Neuronal stem cell (in vitro differentiated cells): ENCODE measurements around the gene VASP.

ENCODE experiments used
- DNase-seq: peaks from one replicate; pipeline ENCODE4 v3.0.0-alpha.2; 2013; ENCODE audit warnings: low spot score
- H2AFZ ChIP-seq: one replicate; pipeline ENCODE4 v1.6.1; 2013; ENCODE audit warnings: mild to moderate bottlenecking, low read length, inconsistent platforms
- H2AK5ac ChIP-seq: 2 replicates; pipeline ENCODE4 v1.6.1; 2013; ENCODE audit warnings: low read depth, mild to moderate bottlenecking, inconsistent platforms, low read length, moderate library complexity, mixed read lengths
- H2BK120ac ChIP-seq: 2 replicates; pipeline ENCODE4 v1.6.1; 2013; ENCODE audit warnings: low read depth, mild to moderate bottlenecking, inconsistent platforms, low read length, moderate library complexity, mixed read lengths
- H2BK12ac ChIP-seq: one replicate; pipeline ENCODE4 v1.6.1; 2013; ENCODE audit warnings: low read length, inconsistent platforms
- H2BK15ac ChIP-seq: 2 replicates; pipeline ENCODE4 v1.6.1; 2013; ENCODE audit warnings: mild to moderate bottlenecking, low read length, inconsistent platforms, mixed read lengths
- H2BK5ac ChIP-seq: one replicate; pipeline ENCODE4 v1.6.1; 2013; ENCODE audit warnings: inconsistent platforms, mild to moderate bottlenecking, low read length, moderate library complexity
- H3K14ac ChIP-seq: one replicate; pipeline ENCODE4 v1.6.1; 2013; ENCODE audit warnings: low read length, inconsistent platforms
- H3K18ac ChIP-seq: 2 replicates; pipeline ENCODE4 v1.6.1; 2013; ENCODE audit warnings: low read length, inconsistent platforms
- H3K23ac ChIP-seq: 2 replicates; pipeline ENCODE4 v1.6.1; 2013; ENCODE audit warnings: low read depth, mild to moderate bottlenecking, mixed read lengths, low read length, inconsistent platforms; ENCODE audit not compliant: poor library complexity
- H3K27ac ChIP-seq: replicated peaks from 3 replicates; pipeline ENCODE4 v1.5.1; 2013; ENCODE audit warnings: low read length, inconsistent platforms
- H3K27me3 ChIP-seq, 3 experiments: 2 replicates each; pipeline ENCODE4 v1.6.1; 2013; ENCODE audit warnings: low read length in 3 of 3, mild to moderate bottlenecking in 2 of 3, inconsistent platforms in 1 of 3, low read depth in 1 of 3, mixed read lengths in 1 of 3, moderate library complexity in 1 of 3; ENCODE audit not compliant: control insufficient read depth in 3 of 3, insufficient read depth in 3 of 3
- H3K36me3 ChIP-seq, 2 donors: replicated peaks in 1 of 2; 2 replicates each; pipeline ENCODE4 v1.6.1; 2013; ENCODE audit warnings: low read length in 2 of 2; ENCODE audit not compliant: control insufficient read depth in 2 of 2, insufficient read depth in 2 of 2
- H3K4ac ChIP-seq: 2 replicates; pipeline ENCODE4 v1.6.1; 2013; ENCODE audit warnings: inconsistent platforms, mild to moderate bottlenecking, low read length, moderate library complexity
- H3K4me1 ChIP-seq, 2 donors: 1 replicate in 1 of 2; 2 replicates in 1 of 2; pipeline ENCODE4 v1.6.1; 2013; ENCODE audit warnings: low read length in 2 of 2, low read depth in 1 of 2; ENCODE audit not compliant: control insufficient read depth in 2 of 2, insufficient read depth in 1 of 2
- H3K4me2 ChIP-seq: one replicate; pipeline ENCODE4 v1.6.1; 2013; ENCODE audit warnings: mild to moderate bottlenecking, low read length, inconsistent platforms; ENCODE audit not compliant: insufficient read depth, poor library complexity, severe bottlenecking
- H3K4me3 ChIP-seq, 2 donors: 2 replicates each; pipeline ENCODE4 v1.5.1; 2013; ENCODE audit warnings: low read length in 2 of 2, mild to moderate bottlenecking in 2 of 2, inconsistent platforms in 1 of 2, moderate library complexity in 1 of 2
- H3K79me1 ChIP-seq: one replicate; pipeline ENCODE4 v1.6.1; 2013; ENCODE audit warnings: low read depth, mild to moderate bottlenecking, inconsistent platforms, low read length, moderate library complexity
- H3K9ac ChIP-seq: one replicate; pipeline ENCODE4 v1.6.1; 2013; ENCODE audit warnings: mild to moderate bottlenecking, low read depth, low read length, inconsistent platforms; ENCODE audit not compliant: poor library complexity
- H3K9me3 ChIP-seq, 2 donors: replicated peaks in 1 of 2; 2 replicates each; pipeline versions ENCODE3 to v1.6.1; 2013; ENCODE audit warnings: low read length in 2 of 2, mild to moderate bottlenecking in 2 of 2, inconsistent platforms in 1 of 2, low read depth in 1 of 2, mixed read lengths in 1 of 2, moderate library complexity in 1 of 2; ENCODE audit not compliant: control insufficient read depth in 2 of 2, insufficient read depth in 1 of 2
- H4K8ac ChIP-seq: one replicate; pipeline ENCODE4 v1.6.1; 2013; ENCODE audit warnings: low read depth, mild to moderate bottlenecking, inconsistent platforms, low read length, moderate library complexity
- H4K91ac ChIP-seq: one replicate; pipeline ENCODE4 v1.6.1; 2013; ENCODE audit warnings: low read length, low read depth, mild to moderate bottlenecking, inconsistent platforms; ENCODE audit not compliant: poor library complexity
- WGBS, 2 donors: extraction: QIAGEN DNeasy Blood & Tissue Kit; methylation state at CpG; one replicate each; pipeline ENCODE4 v1.1.7; 2013; ENCODE audit warnings: missing lambda C conversion rate in 2 of 2, mixed read lengths in 1 of 2; ENCODE audit not compliant: insufficient read length in 2 of 2, insufficient replicate concordance in 1 of 2; ENCODE audit errors: extremely low coverage in 2 of 2; 5-methylcytosine and 5-hydroxymethylcytosine counted together

Gene VASP

GRCh38 chr19:45531349-45531748, 24.1 kb downstream of the VASP start:
- H3K4me1 ChIP-seq = peaks cover 0 to 12% of the 10 kb centered on the region in 2 donors
- H3K9me3 ChIP-seq = peaks cover 5 to 15% of the 10 kb centered on the region in 2 donors
- H4K91ac ChIP-seq = no peak overlapping the region
- H3K36me3 ChIP-seq = peaks cover 0 to 12% of the 10 kb centered on the region in 2 donors
- no peak overlapping the region for H4K8ac ChIP-seq
- H2BK5ac ChIP-seq = no peak overlapping the region
- H3K23ac ChIP-seq = no peak overlapping the region
- no peak overlapping the region for H2BK12ac ChIP-seq
- no peak overlapping the region for H2AK5ac ChIP-seq
- no peak overlapping the region for H3K4me3 ChIP-seq
- H3K14ac ChIP-seq = no peak overlapping the region
- no peak overlapping the region for H2BK15ac ChIP-seq
- no peak for DNase-seq
- peaks cover 0 to 5% (median 0%) of the 10 kb centered on the region in 3 experiments for H3K27me3 ChIP-seq
- H3K9ac ChIP-seq = no peak overlapping the region
- WGBS, 2 donors = no CpG with 5 or more reads among the region's 1 CpG
- no peak overlapping the region for H3K4me2 ChIP-seq
- no peak overlapping the region for H3K4ac ChIP-seq
- no peak overlapping the region for H3K18ac ChIP-seq
- no peaks in the 10 kb centered on the region for H3K79me1 ChIP-seq
- H2BK120ac ChIP-seq = no peak overlapping the region
- H3K27ac ChIP-seq = no peak overlapping the region
- no peak overlapping the region for H2AFZ ChIP-seq

GRCh38 chr19:45539459-45539858, 32.2 kb downstream of the VASP start:
- Histone ChIP-seq H3K36me3 (no peaks in the 10 kb centered on the region), H3K4me1 (no peaks in the 10 kb centered on the region), H3K9ac (no peak overlapping the region), H3K9me3 (no peaks in the 10 kb centered on the region), H3K79me1 (no peaks in the 10 kb centered on the region), H2BK120ac (no peak overlapping the region), H3K27ac (no peak overlapping the region), H3K4ac (no peak overlapping the region), H2BK12ac (no peak overlapping the region), H2AFZ (no peak overlapping the region), H3K4me2 (no peak overlapping the region), H2BK15ac (no peak overlapping the region), H2AK5ac (no peak overlapping the region), H3K18ac (no peak overlapping the region), H4K8ac (no peak overlapping the region), H3K27me3 (no peaks in the 10 kb centered on the region), H3K4me3 (no peak overlapping the region), H4K91ac (no peak overlapping the region), H2BK5ac (no peak overlapping the region), H3K14ac (no peak overlapping the region), H3K23ac (no peak overlapping the region)
- no peak for DNase-seq
- WGBS, 2 donors = no CpG with 5 or more reads among the region's 9 CpGs

- H3K4me3 ChIP-seq = no peak overlapping the region
- peak overlapping the region; percentile 4 for H2BK15ac ChIP-seq
- H3K79me1 ChIP-seq = no peaks in the 10 kb centered on the region
- no CpG with 5 or more reads among the region's 7 CpGs for WGBS, 2 donors
- H3K4me2 ChIP-seq = no peak overlapping the region
- no peak overlapping the region for H3K27ac ChIP-seq
- H3K18ac ChIP-seq = no peak overlapping the region
- no peak overlapping the region for H4K91ac ChIP-seq
- no peak overlapping the region for H2BK120ac ChIP-seq
- no peak overlapping the region for H4K8ac ChIP-seq
- H3K27me3 ChIP-seq = no peaks in the 10 kb centered on the region
- H3K9ac ChIP-seq = no peak overlapping the region
- no peak overlapping the region for H2BK12ac ChIP-seq
- no peak overlapping the region for H3K4ac ChIP-seq
- no peaks in the 10 kb centered on the region for H3K36me3 ChIP-seq
- no peak for DNase-seq
- no peak overlapping the region for H3K14ac ChIP-seq
- H2AK5ac ChIP-seq = no peak overlapping the region
- no peak overlapping the region for H2BK5ac ChIP-seq
- H3K9me3 ChIP-seq = no peaks in the 10 kb centered on the region
- no peaks in the 10 kb centered on the region for H3K4me1 ChIP-seq
- no peak overlapping the region for H2AFZ ChIP-seq
- no peak overlapping the region for H3K23ac ChIP-seq
Measured at GRCh38 chr19:45542234-45542668, 35.0 kb downstream of the VASP start.

DNA sequence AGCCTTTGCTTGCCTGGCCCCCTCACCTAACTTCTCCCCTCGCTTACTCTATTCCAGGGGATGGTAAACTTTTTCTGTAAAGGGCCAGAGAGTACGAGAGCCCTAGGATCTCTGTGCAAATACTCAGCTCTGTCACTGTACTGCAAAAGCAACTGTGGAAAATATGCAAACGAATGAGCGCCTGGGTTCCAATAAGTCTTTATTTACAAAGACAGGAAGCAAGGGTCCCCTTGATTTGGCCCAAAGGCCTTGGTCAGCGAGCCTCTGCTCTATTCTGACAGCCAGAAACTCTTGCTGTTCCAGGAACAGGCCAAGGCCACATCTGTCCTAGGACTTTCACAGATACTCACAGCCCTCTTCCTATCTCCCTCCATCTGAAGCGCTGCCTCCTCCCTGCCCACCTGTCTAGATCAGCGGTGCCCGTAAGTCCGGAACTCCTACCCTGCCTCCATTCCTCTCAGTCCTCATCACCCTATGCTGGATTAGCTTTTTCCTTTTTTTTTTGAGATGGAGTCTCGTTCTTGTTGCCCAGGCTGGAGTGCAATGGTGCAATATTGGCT, 40.0 kb downstream of the VASP start:
- WGBS, 2 donors = no CpG with 5 or more reads among the region's 10 CpGs
- no peak overlapping the region for H2AFZ ChIP-seq
- no peak overlapping the region for H3K4me3 ChIP-seq
- H3K18ac ChIP-seq = no peak overlapping the region
- no peak overlapping the region for H3K4me2 ChIP-seq
- no peak overlapping the region for H2BK120ac ChIP-seq
- no peaks in the 10 kb centered on the region for H3K79me1 ChIP-seq
- no peak overlapping the region for H2BK12ac ChIP-seq
- H3K14ac ChIP-seq = no peak overlapping the region
- H2BK5ac ChIP-seq = no peak overlapping the region
- H3K9me3 ChIP-seq = no peaks in the 10 kb centered on the region
- H3K27ac ChIP-seq = no peak overlapping the region
- H3K4ac ChIP-seq = no peak overlapping the region
- no peak overlapping the region for H4K8ac ChIP-seq
- no peaks in the 10 kb centered on the region for H3K36me3 ChIP-seq
- H3K23ac ChIP-seq = no peak overlapping the region
- H4K91ac ChIP-seq = no peak overlapping the region
- DNase-seq = no peak
- no peak overlapping the region for H2AK5ac ChIP-seq
- H2BK15ac ChIP-seq = no peak overlapping the region
- H3K27me3 ChIP-seq = no peaks in the 10 kb centered on the region
- H3K9ac ChIP-seq = no peak overlapping the region
- peaks cover 0 to 8% of the 10 kb centered on the region in 2 donors for H3K4me1 ChIP-seq
